Mononuclear cell (primary cell): ENCODE data around the gene FGR. TPM values are rescaled to one million over a fixed set of nuclear protein-coding genes. Genes with fewer than 3 reads are reported as not detected.

Experiments used
- H3K27me3 ChIP-seq: 2 replicates; pipeline ENCODE4 v1.6.0; 2011; ENCODE audit warnings: low read length, control low read depth; ENCODE audit not compliant: insufficient read depth
- H3K4me1 ChIP-seq: 2 replicates; pipeline ENCODE4 v1.5.1; 2011; ENCODE audit warnings: mild to moderate bottlenecking, low read length, control low read depth; ENCODE audit not compliant: insufficient read depth
- H3K4me3 ChIP-seq: 2 replicates; pipeline ENCODE4 v1.5.1; 2011; ENCODE audit warnings: mild to moderate bottlenecking, low read length, moderate library complexity
- H3K9me3 ChIP-seq: 2 replicates; pipeline ENCODE4 v1.5.1; 2011; ENCODE audit warnings: low read depth, mild to moderate bottlenecking, control low read depth, low read length
- total RNA-seq: library from RNA; depleted of rRNA; stranded (reverse); fragments of >200 nt; gene quantifications from one replicate; pipeline ENCODE4 v1.2.3, GENCODE V29; 2012

FGR gene
- total RNA-seq, 1 donor: 123 TPM

DNA sequence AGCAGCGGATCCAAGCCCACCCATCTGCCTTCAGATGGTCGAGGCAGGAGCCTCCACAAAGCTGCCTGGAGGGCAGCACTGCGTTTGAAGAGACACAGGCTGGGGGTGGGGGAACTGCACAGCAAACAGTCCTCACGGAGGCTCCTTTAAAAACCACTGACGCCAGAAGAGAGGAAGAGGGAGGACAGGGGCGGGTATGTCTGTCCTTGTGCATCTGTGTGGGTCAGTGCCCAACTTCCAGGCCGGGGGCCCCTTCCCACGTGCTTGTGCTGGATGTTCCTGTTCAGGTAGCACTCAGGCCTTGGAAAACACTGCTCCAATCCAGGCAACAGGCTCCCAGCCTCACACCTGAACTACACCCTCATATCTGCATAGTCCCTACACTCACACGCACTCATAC, 38.7 kb downstream of the FGR start:
- Histone ChIP-seq H3K9me3 (no peaks in the 10 kb centered on the region), H3K27me3 (no peaks in the 10 kb centered on the region), H3K4me1 (peaks cover 56% of the 10 kb centered on the region)

DNA sequence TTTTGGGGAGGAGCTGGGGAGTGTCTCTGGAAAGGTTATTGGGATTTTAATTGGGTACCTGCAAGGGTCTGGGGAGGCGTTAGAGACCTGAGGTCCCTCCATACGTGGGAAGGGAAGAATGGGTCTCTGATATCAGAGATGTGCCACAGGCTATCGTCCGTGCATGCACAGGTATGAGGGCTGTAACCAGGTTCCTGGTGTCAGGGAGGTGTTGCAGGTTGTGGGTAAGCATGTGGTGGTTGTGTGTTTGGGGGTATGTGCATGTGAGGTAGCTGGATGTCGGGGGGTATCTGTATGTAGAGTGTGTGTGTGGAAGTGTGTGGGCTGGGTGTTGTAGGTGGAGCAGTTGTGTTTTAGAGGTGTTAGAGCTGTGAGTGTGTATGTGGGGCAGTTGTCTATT, 39.4 kb downstream of the FGR start:
- Histone ChIP-seq H3K9me3 (no peaks in the 10 kb centered on the region), H3K4me3 (no peak overlapping the region), H3K27me3 (no peaks in the 10 kb centered on the region), H3K4me1 (peaks cover 56% of the 10 kb centered on the region)

More for the DNA sequence above, 38.7 kb downstream of the FGR start:
- no peak overlapping the region for H3K4me3 ChIP-seq

DNA sequence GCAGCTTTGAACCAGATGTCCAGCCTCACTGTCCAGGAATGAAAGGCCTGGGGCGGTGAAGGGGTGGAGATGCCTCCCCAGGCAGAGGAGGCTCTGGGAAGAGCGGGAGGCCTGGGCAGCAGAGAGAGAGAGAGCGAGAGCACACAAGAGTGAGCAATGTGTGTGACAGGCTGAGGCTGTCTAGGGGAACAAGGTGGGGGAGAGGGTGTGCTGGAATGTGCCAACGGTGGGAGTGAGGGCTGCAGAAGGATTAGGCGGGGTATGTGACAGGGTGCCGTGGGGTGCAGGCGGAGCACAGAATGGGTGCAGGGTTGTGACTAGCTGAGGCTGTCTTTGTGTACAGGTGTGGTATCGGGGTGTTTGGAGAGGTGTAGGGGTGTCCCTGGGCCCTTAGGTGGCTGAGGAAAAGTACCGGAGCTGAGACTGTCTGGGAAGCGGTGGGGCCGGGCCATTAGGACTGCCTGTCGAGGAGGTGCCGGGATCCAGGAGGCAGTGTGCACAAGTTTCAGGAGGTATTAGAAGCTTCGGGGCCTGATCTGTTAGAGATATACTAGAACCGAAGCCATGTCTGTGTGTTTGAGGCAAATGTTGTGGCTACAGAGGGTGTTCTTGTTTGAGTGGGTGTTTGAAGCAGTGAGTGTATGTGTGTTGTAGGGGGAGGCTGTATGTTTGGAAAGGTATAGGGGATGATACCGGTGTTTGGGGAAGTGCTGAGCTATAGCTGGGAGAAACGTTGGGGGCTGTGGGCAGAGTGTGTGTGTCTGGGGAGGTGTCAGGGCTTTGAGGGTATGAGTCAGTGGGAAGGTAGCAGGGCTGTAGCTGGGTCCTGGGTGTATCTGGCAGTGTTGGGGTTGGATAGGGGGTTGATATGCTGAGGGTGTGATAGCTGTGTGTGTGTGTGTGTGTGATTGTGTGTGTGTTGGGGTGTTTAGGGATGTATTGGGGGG, 40.1 kb downstream of the FGR start:
- no peak overlapping the region for H3K4me3 ChIP-seq
- peaks cover 50% of the 10 kb centered on the region for H3K4me1 ChIP-seq
- H3K27me3 ChIP-seq: no peaks in the 10 kb centered on the region
- H3K9me3 ChIP-seq: no peaks in the 10 kb centered on the region

DNA sequence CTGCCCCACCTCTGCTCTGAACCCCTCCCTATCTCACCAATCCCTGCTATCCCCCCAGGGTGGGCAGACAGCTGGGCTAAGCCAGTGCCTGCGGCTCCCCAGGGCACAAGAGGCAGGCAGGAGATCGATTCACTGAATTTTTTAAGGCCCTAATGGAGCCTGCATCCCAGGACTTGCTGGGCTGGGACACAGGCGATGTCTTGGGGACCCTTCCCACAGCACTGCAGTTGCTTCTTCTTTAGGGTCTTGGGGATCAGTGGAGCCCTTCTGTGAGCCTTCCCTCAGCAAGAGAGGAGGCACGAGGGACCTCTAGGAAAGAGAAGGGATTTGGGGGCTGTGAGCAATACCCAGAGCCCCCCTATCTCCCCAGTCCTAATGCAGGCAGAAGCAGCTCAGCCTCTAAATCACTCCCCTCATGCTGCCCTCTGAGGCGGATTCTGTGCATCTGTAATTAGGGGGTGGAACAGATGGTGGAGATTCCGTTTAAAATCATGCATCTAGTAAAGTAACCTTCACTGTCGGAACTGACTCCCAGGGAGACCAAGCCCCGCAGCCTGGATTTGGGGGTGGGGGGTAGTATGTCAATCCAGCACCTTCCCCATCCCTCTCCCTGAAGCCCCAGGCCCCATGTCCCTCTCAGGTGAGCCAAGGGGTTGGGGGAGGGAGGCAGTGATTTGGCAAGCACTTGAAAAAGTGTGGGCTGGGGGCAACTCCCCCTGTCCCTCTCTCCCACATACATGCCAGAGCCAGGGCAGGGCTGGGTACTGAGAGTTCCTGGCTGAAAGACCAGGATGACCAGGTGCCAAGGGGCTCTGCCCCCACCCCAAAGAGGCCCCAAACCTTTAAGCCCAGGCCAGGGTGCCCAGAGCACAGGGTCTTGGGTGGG, 41.1 kb downstream of the FGR start:
- Histone ChIP-seq H3K4me1 (peaks cover 40% of the 10 kb centered on the region), H3K27me3 (no peaks in the 10 kb centered on the region), H3K9me3 (no peaks in the 10 kb centered on the region), H3K4me3 (no peak overlapping the region)

DNA sequence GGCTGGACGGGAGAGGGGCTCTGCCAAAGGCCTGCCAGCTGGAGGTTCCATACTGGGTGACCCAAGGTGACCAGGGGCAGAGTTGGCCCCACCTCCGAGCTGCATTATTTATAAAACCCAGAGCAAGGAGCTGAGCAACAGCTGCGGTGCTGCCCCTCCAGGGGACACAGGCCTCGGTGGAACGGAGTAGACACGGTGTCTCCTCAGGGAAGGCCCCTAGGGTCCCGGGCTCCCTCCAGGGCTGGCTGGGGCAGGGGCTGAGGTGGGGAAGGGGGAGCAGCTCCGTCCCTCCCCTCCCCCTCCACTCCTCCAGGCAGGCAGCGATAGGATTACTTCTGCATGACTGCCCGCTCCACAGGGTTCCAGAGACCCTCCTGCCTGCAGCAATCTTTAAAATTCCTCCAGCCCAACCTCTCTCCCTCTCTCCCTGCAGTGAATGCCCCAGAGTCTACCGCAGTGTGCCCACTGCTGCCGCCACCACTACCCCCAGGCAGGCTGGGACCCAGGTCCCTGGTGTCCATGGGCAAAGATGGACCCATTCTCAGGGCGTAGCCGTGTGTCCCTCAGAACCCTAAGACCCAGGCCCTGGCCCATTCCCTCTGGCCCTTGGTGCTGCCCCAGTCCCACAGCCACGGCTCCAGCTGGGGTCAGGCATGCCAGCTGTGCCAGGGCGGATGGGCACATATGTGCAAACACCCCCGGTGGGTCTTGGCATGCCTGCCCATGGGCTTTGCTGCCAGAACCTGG, 41.9 kb downstream of the FGR start:
- Histone ChIP-seq H3K4me3 (no peak overlapping the region), H3K4me1 (peaks cover 33% of the 10 kb centered on the region), H3K27me3 (no peaks in the 10 kb centered on the region), H3K9me3 (no peaks in the 10 kb centered on the region)

DNA sequence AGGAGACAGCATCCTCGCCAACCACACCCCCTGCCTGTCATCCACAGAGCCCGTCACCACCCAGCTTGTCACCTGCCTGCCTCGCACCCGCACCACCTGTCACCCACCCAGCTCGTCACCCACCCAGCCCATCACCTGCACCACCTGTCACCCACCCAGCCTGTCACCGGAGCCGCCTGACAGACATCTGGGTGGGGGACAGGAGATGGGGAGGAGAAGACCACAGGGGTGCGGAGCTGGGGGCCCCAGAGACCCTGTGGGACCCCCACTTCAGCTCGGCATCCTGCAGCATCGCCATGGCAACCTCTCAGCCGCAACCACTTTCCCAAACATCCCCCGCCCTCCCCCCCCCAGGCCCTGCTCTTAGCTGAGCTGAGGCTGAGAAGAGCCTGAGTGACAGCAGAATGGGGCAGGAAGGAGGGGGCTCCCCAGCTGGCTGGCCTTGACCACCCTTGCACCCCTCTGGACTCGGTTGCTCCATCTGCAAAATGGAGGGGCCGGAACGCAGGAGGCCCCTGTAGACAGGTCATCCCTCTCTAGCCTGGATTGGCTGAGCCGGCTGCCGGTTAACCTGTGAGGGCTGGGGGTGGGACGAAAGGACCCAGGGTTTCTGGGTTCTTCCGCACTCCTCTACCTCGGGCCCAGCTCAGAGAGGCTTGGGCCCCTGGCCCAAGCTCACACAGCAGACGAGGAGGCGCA, 42.6 kb downstream of the FGR start:
- Histone ChIP-seq H3K9me3 (no peaks in the 10 kb centered on the region), H3K4me3 (no peak overlapping the region), H3K4me1 (peaks cover 26% of the 10 kb centered on the region), H3K27me3 (no peaks in the 10 kb centered on the region)

DNA sequence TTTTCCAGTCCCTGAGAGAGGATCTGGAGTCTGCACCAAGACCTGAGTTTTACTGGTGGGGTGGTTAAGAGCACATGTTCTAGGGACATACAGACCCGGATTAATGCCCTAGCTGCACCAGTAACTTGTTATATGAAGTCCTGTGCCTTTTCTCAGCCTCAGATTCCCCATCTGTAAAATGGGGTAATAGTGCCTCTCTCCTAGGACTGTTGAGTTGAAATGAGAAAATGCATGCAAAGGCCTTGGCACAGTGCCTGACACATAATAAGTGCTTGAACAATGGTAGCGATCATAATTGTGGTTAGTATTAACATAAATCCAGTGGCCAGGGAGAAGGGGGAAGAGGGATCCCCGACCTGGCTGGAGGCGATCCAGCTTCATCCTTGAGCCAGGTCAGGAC, 43.4 kb downstream of the FGR start:
- H3K9me3 ChIP-seq: no peaks in the 10 kb centered on the region
- H3K27me3 ChIP-seq: no peaks in the 10 kb centered on the region
- peaks cover 19% of the 10 kb centered on the region for H3K4me1 ChIP-seq
- no peak overlapping the region for H3K4me3 ChIP-seq

DNA sequence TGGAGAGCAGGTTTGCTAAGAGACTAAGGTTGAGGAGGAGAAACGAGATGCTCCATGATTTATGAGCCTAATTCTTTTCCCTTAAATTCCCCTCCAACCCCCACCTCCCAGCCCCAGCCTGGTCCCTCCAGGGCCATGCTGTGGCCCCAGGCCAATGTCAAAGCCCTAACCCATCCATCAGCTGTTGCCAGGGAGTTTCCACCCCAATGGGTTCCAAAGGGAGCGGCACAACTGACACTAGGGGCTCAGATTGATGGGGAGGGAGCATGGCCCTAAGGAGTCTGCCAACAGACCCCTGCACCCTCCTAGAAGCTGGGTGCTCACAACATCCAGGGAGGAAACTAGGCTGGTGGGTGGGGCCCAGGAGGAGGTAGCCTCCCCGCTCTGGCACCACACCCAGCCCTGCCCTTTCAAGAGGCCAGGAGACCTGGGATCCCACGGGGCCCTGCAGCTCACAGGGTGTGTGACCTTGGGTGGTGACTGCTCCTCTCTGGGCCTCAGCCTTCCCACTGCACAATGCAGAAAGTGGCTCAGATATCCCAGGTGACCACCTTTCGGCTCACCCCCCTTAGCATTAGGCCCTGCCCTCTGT, 44.0 kb downstream of the FGR start:
- Histone ChIP-seq H3K4me3 (no peak overlapping the region), H3K27me3 (no peaks in the 10 kb centered on the region), H3K4me1 (peaks cover 13% of the 10 kb centered on the region), H3K9me3 (no peaks in the 10 kb centered on the region)

DNA sequence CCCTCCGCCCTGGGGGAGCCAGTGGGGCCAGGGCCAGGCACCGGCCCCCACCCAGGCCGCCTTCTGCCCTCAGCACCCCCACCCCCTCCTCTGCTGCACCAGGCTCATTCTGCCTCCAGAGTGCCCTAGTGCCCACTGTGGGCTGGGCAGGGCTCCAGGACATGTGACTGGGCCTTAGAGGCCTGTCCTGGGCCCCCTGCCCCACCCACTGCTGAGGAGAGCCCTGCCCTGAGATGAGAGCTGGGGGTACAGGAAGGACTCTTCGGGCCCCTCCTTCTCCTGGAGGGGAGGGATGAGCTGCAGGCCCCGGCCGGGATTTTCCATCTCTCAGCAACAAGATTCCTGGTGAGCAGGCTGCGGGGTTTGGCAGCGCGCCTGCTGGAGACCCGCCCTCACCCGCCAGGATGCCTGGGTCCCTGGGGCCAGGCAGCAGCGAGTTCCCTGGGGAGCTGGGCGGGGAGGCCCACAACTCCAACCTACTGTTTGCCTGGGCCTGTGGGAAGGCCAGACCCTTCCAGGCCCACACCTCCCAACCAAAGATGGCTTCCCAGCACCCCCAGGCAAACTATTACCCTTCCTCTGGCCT, 45.1 kb downstream of the FGR start:
- Histone ChIP-seq H3K27me3 (no peaks in the 10 kb centered on the region), H3K4me1 (peaks cover 2% of the 10 kb centered on the region), H3K9me3 (no peaks in the 10 kb centered on the region)

DNA sequence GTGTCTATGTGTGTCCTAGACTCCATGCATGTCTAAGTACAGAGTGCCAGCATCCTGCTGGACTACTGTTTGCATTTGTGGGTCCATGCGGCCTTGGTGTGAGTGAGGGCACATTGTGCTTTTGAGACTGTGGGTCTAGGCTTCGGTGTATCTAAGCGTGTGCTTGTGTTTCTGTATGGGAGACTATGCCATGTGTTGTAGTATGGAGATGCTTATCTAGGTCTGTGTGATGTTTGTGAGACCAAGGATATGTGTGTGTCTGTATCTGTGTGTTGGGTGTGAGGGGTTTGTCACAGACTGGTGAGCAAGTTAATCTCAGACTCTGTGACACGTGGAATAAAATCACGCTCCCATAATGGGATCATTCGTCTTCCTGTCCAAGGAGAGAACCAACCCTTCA, 45.5 kb downstream of the FGR start:
- Histone ChIP-seq H3K4me3 (no peak overlapping the region), H3K27me3 (no peaks in the 10 kb centered on the region), H3K9me3 (no peaks in the 10 kb centered on the region), H3K4me1 (no peaks in the 10 kb centered on the region)

More for the DNA sequence above, 45.1 kb downstream of the FGR start:
- no peak overlapping the region for H3K4me3 ChIP-seq

DNA sequence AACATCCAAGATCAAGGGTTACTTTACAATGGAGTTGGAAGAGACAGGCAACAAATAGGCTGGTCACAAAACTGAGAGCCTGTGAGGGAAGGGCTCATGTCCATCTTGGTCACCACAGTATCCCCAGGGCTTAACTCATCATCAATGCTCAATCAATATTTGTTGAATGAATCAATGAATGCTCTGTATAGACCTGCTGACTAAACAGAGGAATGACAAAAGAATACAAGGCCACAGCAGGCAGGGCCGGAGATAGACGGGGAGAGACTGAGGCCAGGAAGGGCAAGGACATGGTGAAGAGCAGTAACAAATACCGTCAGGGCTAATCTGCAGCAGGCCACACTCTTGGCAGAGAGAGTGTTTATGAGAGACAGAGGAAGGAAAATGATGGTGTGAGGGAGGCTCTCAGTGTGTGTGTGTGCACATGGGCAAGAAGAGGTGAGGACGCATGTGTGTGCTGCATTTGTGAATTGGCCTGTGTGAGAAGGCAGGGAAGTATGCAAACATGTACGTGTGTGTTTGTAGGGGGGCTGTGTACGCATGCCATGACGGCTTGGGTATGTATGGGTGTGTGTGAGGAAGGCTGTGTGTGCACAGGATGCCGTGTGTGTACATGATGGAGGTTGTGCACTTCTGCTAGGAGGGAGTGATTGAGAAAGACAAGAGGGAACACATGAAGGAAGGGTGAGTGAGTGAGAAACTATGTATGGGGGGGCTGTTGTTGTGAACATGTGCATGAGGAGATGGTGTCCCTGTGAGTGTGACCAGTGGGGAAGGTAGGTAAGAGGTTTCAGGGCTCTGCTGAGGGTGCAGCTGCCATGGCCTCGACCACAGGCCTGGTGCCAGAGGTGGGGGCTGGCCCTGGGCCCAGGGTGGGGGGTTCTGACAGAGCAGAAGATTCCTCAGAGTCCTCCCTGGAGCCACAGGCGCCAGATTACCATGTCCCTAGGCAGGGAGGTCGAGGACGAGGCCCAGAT, 46.4 kb downstream of the FGR start:
- no peaks in the 10 kb centered on the region for H3K27me3 ChIP-seq
- no peaks in the 10 kb centered on the region for H3K4me1 ChIP-seq
- H3K4me3 ChIP-seq: no peak overlapping the region

DNA sequence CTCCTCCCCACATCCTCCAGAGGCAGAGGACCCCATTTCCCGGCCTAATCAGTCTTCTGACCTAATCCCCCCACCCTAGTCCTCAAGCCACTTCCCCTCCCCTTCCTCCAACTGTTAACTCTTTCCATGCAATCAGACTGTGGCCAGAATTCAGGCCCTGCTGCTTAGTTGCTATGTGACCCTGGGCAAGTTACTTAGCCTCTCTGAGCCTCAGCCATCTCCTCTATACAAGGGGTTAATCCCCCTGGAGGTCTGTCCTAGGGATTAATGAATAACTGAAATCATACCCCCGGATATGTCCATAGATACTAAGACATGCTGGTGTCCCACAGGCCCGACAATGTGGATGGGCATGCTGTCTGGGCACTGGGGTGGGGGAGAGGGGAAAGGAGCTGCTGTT, 49.3 kb downstream of the FGR start:
- H3K9me3 ChIP-seq: no peaks in the 10 kb centered on the region
- no peaks in the 10 kb centered on the region for H3K27me3 ChIP-seq
- H3K4me1 ChIP-seq: no peaks in the 10 kb centered on the region
- no peak overlapping the region for H3K4me3 ChIP-seq

More for the DNA sequence above, 46.4 kb downstream of the FGR start:
- H3K9me3 ChIP-seq: no peaks in the 10 kb centered on the region

DNA sequence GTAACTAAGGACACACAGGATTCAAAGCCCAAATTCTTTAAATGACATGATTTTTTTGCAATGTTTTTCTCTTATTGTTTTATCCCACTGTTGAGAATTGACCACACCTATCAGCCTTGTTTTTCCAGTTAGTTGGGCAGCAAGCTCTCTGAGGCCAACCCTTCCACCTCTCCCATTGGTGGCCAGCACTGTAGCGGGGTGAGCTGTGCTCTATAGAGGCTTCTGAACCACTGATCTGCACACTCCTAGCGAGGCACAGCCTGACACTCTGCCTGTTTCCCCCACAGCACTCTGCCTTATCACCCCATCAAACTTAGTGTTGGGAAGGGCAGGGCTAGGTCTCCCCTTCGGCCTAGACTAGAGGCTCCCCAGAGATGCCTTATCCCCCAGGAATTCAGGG, 50.5 kb downstream of the FGR start:
- H3K4me1 ChIP-seq: no peaks in the 10 kb centered on the region
- H3K27me3 ChIP-seq: no peaks in the 10 kb centered on the region
- H3K4me3 ChIP-seq: no peak overlapping the region
- H3K9me3 ChIP-seq: no peaks in the 10 kb centered on the region
